Caco-2 (cell line): ENCODE data around the gene MYO10. TPM values are rescaled to one million over a fixed set of nuclear protein-coding genes. Genes with fewer than 3 reads are reported as not detected.
A peak's percentile ranks its signal among the peaks of the same experiment; 100 is the strongest.

ENCODE experiments used
- BruUV-seq: library from RNA; stranded (reverse); fragments of 400-500 nt; replicated peaks from 2 replicates; lab custom pipeline; 2021; lab: Mats Ljungman, UMichigan
- CTCF ChIA-PET: fragments of 300-600 bp; sonication (Branson Sonifier 250); formaldehyde crosslinking; loops from one replicate; lab custom pipeline; 2022; ENCODE audit warnings: antibody characterized with exemption; lab: Charles Lee
- POLR2A ChIA-PET: fragments of 300-600 bp; sonication (Branson Sonifier 250); formaldehyde crosslinking; loops from one replicate; lab custom pipeline; 2022; ENCODE audit warnings: antibody characterized with exemption; lab: Charles Lee
- DNase-seq, 2 experiments: peaks; one replicate each; pipeline versions ENCODE4 v3.0.0 to v3.0.0-alpha.2; 2020 to 2022
- H3K27me3 ChIP-seq: replicated peaks from 2 replicates; pipeline ENCODE4 v1.6.0; 2011; ENCODE audit warnings: low read length; ENCODE audit not compliant: control insufficient read depth, insufficient read depth
- H3K36me3 ChIP-seq: 2 replicates; pipeline ENCODE4 v1.5.1; 2011; ENCODE audit warnings: low read length; ENCODE audit not compliant: control insufficient read depth, insufficient read depth
- H3K4me1 ChIP-seq: fragments of 250-450 bp; sonication (Bioruptor Pico); 2 replicates; pipeline ENCODE4 v1.5.1; 2020; ENCODE audit warnings: mild to moderate bottlenecking
- H3K4me3 ChIP-seq: 2 replicates; pipeline ENCODE4 v1.5.1; 2011; ENCODE audit warnings: low read depth, mild to moderate bottlenecking, control low read depth, low read length
- H3K9me3 ChIP-seq: fragments of 250-450 bp; sonication (Bioruptor Pico); 2 replicates; pipeline ENCODE4 v1.5.1; 2020; ENCODE audit warnings: mild to moderate bottlenecking, moderate library complexity
- H3K27ac Mint-ChIP-seq: one replicate; pipeline ENCODE4 v1.8.0; 2022; ENCODE audit warnings: mixed read lengths; ENCODE audit not compliant: unreplicated experiment
- H3K27me3 Mint-ChIP-seq: one replicate; pipeline ENCODE4 v1.8.0; 2022; ENCODE audit warnings: mixed read lengths; ENCODE audit not compliant: insufficient read depth, unreplicated experiment
- H3K36me3 Mint-ChIP-seq: one replicate; pipeline ENCODE4 v1.8.0; 2022; ENCODE audit warnings: mild to moderate bottlenecking, mixed read lengths; ENCODE audit not compliant: insufficient read depth, unreplicated experiment
- H3K4me1 Mint-ChIP-seq: one replicate; pipeline ENCODE4 v1.8.0; 2022; ENCODE audit warnings: low read depth, mixed read lengths; ENCODE audit not compliant: unreplicated experiment
- H3K4me3 Mint-ChIP-seq: one replicate; pipeline ENCODE4 v1.8.0; 2022; ENCODE audit warnings: mild to moderate bottlenecking, moderate library complexity, mixed read lengths; ENCODE audit not compliant: unreplicated experiment
- H3K9me3 Mint-ChIP-seq: one replicate; pipeline ENCODE4 v1.8.0; 2022; ENCODE audit warnings: mixed read lengths; ENCODE audit not compliant: unreplicated experiment
- CTCF ChIP-seq, 2 experiments: fragments of 200-600 bp in 1 of 2; IDR thresholded peaks; 1 replicate in 1 of 2; 2 replicates in 1 of 2; pipeline versions ENCODE4 v1.5.1 to v1.8.0; 2011 to 2022; ENCODE audit warnings: antibody characterized with exemption in 1 of 2, control low read depth in 1 of 2, inconsistent platforms in 1 of 2, low read depth in 1 of 2, low read length in 1 of 2, mild to moderate bottlenecking in 1 of 2, moderate library complexity in 1 of 2; ENCODE audit not compliant: insufficient read depth in 1 of 2, severe bottlenecking in 1 of 2, unreplicated experiment in 1 of 2
- intact Hi-C: fragments of 100-400 bp; cut with micrococcal nuclease; formaldehyde crosslinking; loops from one replicate; pipeline ENCODE4 v1.10.0; 2022; ENCODE audit not compliant: unreplicated experiment
- total RNA-seq: library from RNA; stranded (reverse); gene quantifications from 2 replicates; pipeline ENCODE4 v1.2.3, GENCODE V29; 2022

MYO10 gene
- total RNA-seq, 1 experiment from 2014 or later: 67.6 TPM

- BruUV-seq: no TSS peak
- no peak overlapping the region for H3K4me3 ChIP-seq
- H3K36me3 ChIP-seq: peaks cover 9% of the 10 kb centered on the region
- Mint-ChIP-seq H3K27ac (peak overlapping the region; percentile 7), H3K9me3 (no peaks in the 10 kb centered on the region), H3K4me3 (no peak overlapping the region), H3K27me3 (no peaks in the 10 kb centered on the region), H3K4me1 (no peaks in the 10 kb centered on the region), H3K36me3 (peaks cover 84% of the 10 kb centered on the region)
- H3K9me3 ChIP-seq: no peaks in the 10 kb centered on the region
- no peak for DNase-seq
- ChIA-PET POLR2A (no interaction called here), CTCF (interaction anchor here (0.5 to 1.8 kb wide), 5 partner anchors 114 to 652 kb away, joined by 3 to 7 read pairs (median 3); no protein-coding TSS in a partner anchor)
- TF ChIP-seq CTCF (IDR thresholded peaks at IDR 0.05; ENCODE audit: insufficient read depth in 1 of 2, low read depth in 1 of 2, low read length in 1 of 2, severe bottlenecking in 1 of 2, unreplicated experiment in 1 of 2): no peak
- no peaks in the 10 kb centered on the region for H3K27me3 ChIP-seq
- H3K4me1 ChIP-seq: 0 out of 2 replicates have a peak, but pooled peaks cover 3% of the 10 kb centered on the region
- intact Hi-C loops: loop anchor here (2.0 kb wide), 1 partner anchor 506 kb away; no protein-coding TSS in a partner anchor
Measured at GRCh38 chr5:16666130-16666882, 269.8 kb downstream of the MYO10 start.

GRCh38 chr5:16665601-16666000 lies 270.5 kb downstream of the MYO10 start:
- no peak for DNase-seq
- ChIA-PET CTCF (interaction anchor here (1.8 kb wide), 1 partner anchor 209 kb away, joined by 6 read pairs; no protein-coding TSS in a partner anchor), POLR2A (no interaction called here)
- Mint-ChIP-seq H3K27me3 (no peaks in the 10 kb centered on the region), H3K27ac (no peak overlapping the region), H3K9me3 (no peaks in the 10 kb centered on the region), H3K4me1 (no peaks in the 10 kb centered on the region), H3K4me3 (no peak overlapping the region), H3K36me3 (peaks cover 84% of the 10 kb centered on the region)
- TSS peak; percentile 75 for BruUV-seq
- H3K4me1 ChIP-seq: 0 out of 2 replicates have a peak, but pooled peaks cover 3% of the 10 kb centered on the region
- H3K36me3 ChIP-seq: peaks cover 9% of the 10 kb centered on the region
- no peaks in the 10 kb centered on the region for H3K9me3 ChIP-seq
- intact Hi-C loops: no loop called here
- H3K4me3 ChIP-seq: no peak overlapping the region
- no peaks in the 10 kb centered on the region for H3K27me3 ChIP-seq
- no peak for TF ChIP-seq CTCF (IDR thresholded peaks at IDR 0.05; ENCODE audit: insufficient read depth in 1 of 2, low read depth in 1 of 2, low read length in 1 of 2, severe bottlenecking in 1 of 2, unreplicated experiment in 1 of 2)

- H3K27me3 ChIP-seq: no peaks in the 10 kb centered on the region
- 0 out of 2 replicates have a peak, but pooled peaks cover 3% of the 10 kb centered on the region for H3K4me1 ChIP-seq
- ChIA-PET POLR2A (no interaction called here), CTCF (no interaction called here)
- TF ChIP-seq CTCF (IDR thresholded peaks at IDR 0.05; ENCODE audit: insufficient read depth in 1 of 2, low read depth in 1 of 2, low read length in 1 of 2, severe bottlenecking in 1 of 2, unreplicated experiment in 1 of 2): no peak
- H3K27me3 Mint-ChIP-seq: no peaks in the 10 kb centered on the region
- peaks cover 82% of the 10 kb centered on the region for H3K36me3 Mint-ChIP-seq
- no peak for DNase-seq
- no peaks in the 10 kb centered on the region for H3K9me3 Mint-ChIP-seq
- no peak overlapping the region for H3K4me3 ChIP-seq
- peaks cover 4% of the 10 kb centered on the region for H3K4me1 Mint-ChIP-seq
- no peak overlapping the region for H3K4me3 Mint-ChIP-seq
- H3K9me3 ChIP-seq: no peaks in the 10 kb centered on the region; the same call in 1 of the 2 replicates
- peaks cover 8% of the 10 kb centered on the region for H3K36me3 ChIP-seq
- intact Hi-C loops: loop anchor here (5.0 kb wide), 1 partner anchor 47 kb away; the partner anchor contains the start of gene RETREG1
- no TSS peak for BruUV-seq
- no peak overlapping the region for H3K27ac Mint-ChIP-seq
Measured at GRCh38 chr5:16664368-16664767, 271.7 kb downstream of the MYO10 start.
